DMS79 (cell line): ENCODE measurements around the gene RNF224.
A peak's percentile ranks its signal among the peaks of the same experiment; 100 is the strongest.

Source experiments
- DNase-seq: peaks from one replicate; lab custom pipeline; 2025; lab: John Stamatoyannopoulos, UW

Gene RNF224

GRCh38 chr9:137273611-137274320 is 46.5 kb downstream of the RNF224 start:
- peak; percentile 62 for DNase-seq

- DNase-seq = no peak
Observed at GRCh38 chr9:137275203-137275587, 47.9 kb downstream of the RNF224 start.

GRCh38 chr9:137275588-137276472 is 48.5 kb downstream of the RNF224 start:
- no peak for DNase-seq

- DNase-seq = no peak
Observed at GRCh38 chr9:137276473-137277328, 49.4 kb downstream of the RNF224 start.

GRCh38 chr9:137277329-137278041 is 50.2 kb downstream of the RNF224 start, which contains the start of gene TOR4A:
TOR4A (plus strand) TSS chr9:137277726; CDS start chr9:137278690, 964 bp downstream.
- DNase-seq = no peak

GRCh38 chr9:137278061-137278701 is 50.9 kb downstream of the RNF224 start:
- DNase-seq = no peak
